HG03575 (cell line): ENCODE measurements around the gene CBX4.

Source experiments
- ATAC-seq: cut with Tn5 transposase; IDR thresholded peaks from one replicate; pipeline ENCODE4 v1.9.1; 2021; ENCODE audit not compliant: unreplicated experiment, insufficient number of reproducible peaks, low FRiP score; ENCODE audit errors: extremely low read depth

CBX4 gene

DNA sequence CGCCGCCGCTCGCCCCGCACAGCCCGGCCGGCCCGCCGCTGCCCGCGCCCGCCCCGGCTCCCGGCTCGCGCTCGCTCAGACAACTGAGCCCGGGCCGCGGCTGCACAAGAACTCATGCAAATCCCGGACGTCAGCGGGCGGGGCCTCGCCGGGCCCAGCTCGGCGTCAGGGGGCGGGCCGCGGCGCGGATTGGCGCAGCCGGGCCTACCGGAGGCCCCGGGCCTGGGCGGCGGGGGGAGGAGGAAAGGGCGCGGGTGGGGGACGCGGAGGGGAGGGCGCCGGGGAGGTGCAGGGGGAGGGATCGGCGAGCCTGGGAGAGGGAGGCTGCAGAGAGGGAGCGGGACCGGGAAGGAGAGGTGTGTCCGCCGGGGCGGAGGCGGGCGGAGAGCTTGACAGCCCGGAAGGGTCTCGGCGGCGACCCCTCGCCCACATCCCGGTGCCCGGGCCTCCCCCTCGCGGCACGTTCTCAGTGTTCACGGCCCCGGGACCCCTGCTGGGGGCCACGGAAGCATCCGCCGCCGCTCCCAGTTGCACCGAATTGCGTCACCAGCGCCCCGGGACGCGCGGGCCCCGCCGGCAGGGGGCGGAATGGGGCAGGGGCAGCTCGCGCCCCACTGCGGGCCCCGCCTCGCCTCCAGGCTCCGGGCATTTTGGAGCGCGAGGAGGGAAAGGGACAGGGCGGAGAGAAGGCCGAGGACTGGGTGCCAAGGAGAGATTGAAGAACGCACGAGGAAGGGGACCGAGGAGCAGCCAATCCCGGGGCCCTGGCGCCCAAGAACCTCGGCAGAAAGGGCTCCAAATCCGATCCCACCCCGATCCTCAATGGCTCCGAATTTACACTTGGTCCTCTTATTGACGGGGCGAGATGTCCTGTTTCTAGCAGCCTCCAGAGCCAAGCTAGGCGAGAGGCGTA is at the start of gene CBX4:
Gene CBX4, minus strand, starts transcription at position 85 of the 913 bp plus-strand sequence. CDS start 189 bp downstream, outside the sequence.
- no peak for ATAC-seq

DNA sequence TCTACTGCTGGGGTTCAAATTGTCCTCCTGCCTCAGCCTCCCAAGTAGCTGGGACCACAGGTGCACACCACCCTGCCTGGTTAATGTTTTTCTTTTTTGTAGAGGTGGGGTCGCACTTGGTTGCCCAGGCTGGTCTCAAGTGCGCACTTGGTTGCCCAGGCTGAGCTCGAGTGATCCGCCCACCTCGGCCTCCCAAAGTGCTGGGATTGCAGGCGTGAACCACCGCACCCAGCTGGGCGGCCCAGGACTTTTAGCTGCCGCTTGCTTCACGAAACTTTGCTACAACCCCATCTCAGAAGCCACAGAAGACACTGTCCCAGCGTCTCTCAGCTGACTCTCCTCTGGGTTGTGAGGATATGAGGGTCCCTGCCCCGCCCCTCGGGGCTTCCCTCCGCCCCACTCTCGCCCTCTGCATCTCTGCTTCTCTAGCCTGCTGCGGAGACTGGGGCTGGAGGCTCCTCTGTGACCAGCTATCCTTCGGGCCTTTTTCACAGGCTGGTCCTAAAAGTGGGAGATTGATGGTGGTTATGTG is 48.8 kb upstream of the CBX4 start:
- no peak for ATAC-seq

GRCh38 chr17:79887451-79887991 is 48.3 kb upstream of the CBX4 start:
- ATAC-seq, result no peak

DNA sequence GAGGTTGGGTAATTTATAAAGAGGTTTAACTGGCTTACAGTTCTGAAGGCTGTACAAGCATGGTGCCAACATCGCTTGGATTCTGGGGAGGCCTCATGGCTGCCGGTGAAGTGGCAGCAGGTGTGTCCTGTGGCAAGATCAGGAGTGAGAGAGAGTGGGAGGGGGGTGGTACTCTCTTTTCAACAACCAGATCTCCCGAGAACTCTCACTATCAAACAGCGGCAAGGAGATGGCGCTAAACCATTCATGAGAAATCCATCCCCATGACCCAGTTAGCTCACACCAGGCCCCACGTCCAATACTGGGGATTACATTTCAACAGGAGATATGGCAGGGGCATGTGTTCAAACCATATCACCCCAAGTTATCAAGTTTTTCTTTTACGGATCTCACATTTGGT is 44.0 kb upstream of the CBX4 start:
- no peak for ATAC-seq

DNA sequence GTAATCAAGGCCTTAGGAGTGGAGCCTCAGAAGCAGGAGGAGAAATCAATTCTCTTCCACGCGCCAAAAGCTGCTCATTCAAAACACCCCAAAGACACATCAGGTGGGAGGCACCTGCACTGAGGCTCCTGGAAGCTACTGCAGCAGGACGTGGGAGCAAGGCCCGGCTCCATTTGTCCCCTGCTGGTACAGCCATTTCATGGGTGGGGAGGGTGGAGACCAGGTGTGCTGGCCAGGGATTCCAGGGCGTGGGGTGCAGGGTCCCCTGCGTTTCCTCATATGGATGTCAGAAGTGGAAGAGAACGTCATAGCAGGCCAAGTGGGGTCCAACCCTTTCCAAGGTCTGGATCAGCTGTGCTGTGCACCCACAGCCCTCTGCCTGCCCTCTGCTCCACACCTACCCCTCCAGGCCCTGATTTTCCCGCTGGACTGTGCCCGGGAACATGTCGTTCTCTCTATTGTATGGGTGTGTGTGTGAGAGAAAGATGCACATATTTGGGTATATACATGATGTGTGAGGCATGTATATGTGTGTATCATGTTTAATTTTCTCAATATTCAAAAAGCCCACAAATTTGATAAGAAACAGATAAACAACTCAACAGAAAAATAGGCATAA is 39.2 kb upstream of the CBX4 start:
- ATAC-seq, result no peak

GRCh38 chr17:79877041-79877440 is 37.8 kb upstream of the CBX4 start:
- ATAC-seq, result no peak

- ATAC-seq, result no peak
Observed at GRCh38 chr17:79875511-79875910, 36.3 kb upstream of the CBX4 start.

- no peak for ATAC-seq
Observed at GRCh38 chr17:79874329-79874981, 35.2 kb upstream of the CBX4 start.

DNA sequence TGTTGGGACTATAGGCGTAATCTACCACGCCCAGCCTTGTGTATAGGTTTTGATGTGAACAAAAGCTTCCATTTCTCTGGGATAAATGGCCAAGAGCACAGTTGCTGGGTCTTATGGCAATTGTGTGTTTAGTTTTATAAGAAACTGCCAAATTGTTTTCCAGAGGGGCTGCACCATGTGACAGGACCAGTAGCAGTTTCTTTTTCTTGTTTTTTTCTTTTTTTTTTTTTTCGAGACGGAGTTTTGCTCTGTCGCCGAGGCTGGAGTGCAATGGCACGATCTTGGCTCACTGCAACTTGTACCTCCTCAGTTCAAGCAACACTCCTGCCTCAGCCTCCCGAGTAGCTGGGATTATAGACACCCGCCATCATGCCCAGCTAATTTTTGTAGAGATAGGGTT is 34.3 kb upstream of the CBX4 start:
- no peak for ATAC-seq

DNA sequence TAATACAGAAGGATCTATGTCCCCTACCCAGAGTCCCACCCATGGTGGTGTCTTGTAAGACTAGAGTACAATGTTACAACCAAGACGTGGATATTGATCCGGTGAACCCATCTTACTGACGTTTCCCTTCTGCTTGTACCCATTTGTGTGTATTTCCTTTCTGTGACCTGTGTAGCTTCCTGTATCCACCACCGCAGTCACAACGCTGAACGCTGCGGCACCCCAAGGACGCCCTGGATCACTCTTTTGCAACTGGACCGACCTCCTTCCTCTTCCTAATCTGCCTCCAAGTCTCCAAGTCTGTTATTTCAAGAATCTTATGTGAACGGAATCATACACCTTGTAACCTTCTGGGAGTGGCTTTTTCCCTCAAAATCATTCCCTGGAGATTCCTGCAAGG is 33.5 kb upstream of the CBX4 start:
- ATAC-seq, result no peak

DNA sequence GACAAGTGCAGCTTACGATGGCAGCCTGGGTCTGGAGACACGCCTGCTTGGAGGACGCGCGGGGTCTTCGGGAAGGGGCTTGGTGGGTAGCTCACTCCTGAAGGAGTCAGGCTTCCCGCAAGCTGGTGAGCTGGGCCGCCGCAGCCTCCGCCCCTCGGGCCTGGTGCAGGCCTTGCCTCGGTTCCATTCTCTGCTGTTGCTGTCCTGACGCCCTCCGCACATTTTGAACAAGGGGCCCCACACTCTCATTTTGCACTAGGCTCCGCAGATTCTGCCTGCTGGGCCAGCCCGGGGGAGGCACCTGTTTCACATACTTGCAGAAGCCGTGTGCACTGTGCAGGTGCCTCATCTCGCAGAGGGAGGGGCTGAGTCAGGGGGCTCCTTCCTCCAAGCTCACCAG is 31.9 kb upstream of the CBX4 start:
- ATAC-seq, result no peak

DNA sequence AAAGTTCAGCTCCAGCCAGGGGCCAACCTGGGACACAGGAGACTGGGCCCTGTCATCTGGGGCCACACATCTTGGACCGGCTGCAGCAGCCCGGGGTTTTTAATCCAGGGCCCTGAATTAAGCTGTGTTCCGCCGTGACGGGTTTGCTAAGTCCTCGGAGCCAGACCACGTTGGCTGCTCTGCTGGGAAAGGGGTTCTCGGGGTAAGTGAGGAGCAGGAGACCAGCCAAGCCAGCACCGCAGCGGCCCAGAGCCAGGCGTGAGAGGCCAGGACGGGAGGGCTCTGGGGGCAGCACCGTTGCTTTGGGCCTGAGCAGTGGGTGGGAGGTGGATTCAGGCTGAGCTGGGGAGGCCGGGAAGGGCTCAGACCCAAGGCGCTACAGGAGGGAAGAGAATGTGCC is 31.3 kb upstream of the CBX4 start:
- ATAC-seq, result no peak

GRCh38 chr17:79866791-79867518 is 27.7 kb upstream of the CBX4 start:
- ATAC-seq, result no peak

- ATAC-seq, result no peak
Observed at GRCh38 chr17:79865351-79866210, 26.3 kb upstream of the CBX4 start.

GRCh38 chr17:79864617-79865250 is 25.5 kb upstream of the CBX4 start:
- no peak for ATAC-seq

DNA sequence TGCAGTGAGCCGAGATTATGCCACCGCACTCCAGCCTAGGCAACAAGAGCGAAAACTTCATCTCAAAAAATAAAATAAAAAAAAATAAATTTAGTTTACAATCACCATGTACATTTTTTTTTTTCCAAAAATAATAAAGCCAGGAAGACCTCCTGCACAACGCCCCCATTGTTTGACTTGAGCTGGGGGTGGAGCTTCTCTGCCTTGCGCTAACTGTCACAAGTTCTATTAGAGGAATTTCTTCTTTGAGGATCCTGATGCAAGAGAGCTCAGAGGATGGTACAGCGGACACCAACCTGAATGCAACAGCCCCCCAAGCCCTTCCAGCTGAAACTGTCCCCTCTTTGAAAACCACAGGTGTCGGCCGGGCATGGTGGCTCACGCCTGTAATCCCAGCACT is 24.9 kb upstream of the CBX4 start:
- ATAC-seq, result no peak

DNA sequence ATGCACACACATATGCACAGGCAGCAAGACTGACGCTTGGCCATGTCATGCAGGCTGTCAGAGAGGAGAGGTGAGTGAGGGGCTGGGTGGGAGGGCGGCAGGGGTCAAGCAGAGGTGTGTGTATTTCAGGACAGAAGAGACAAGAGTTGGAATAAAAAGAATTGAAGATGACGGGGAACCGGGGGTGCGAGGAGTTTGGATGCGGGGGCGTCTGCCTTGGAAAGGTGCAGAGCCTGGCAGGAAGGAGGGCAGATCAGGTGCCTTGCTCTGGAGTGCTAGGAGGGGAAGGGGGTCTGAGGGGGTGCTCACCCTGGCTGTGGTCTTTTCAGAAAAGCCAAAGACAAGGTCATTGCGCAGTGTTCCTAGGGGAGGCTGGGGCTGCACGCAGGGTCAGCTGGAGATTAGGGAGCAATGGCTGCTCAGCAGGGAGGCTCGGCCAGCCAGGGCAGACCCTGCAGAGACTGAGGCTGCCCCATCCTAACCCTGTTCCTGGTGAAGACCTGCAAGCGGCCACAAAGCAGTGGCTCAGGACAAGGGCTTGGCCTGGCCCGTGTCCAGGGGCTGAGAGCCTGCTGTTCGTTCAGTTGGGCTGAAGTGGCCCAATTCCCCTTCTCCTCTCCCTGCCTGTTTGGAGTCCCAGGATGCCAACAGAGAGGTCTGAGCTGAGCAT is 23.7 kb upstream of the CBX4 start:
- no peak for ATAC-seq
